ENCODE measurements around the gene POLR2F.

GRCh38 chr22:37904572-37905533 is 48.6 kb upstream of the POLR2F start:
- TF ChIP-seq CTCF (IDR thresholded peaks at IDR 0.05): no peak
- TF ChIP-seq POLR2A (IDR thresholded peaks at IDR 0.05): no peak

Data from esophagus squamous epithelium (tissue), 4 donors.